OCI-M2 (cell line): ENCODE data around the gene SUCLG2.

Experiments
- DNase-seq: peaks from one replicate; lab custom pipeline; 2025; ENCODE audit not compliant: unreplicated experiment; lab: John Stamatoyannopoulos, UW

The SUCLG2 gene

GRCh38 chr3:67462187-67462586 lies 192.2 kb downstream of the SUCLG2 start:
- DNase-seq, result no peak

GRCh38 chr3:67461667-67462142 lies 192.7 kb downstream of the SUCLG2 start:
- DNase-seq, result no peak

- no peak for DNase-seq
Measured at GRCh38 chr3:67460841-67461510, 193.4 kb downstream of the SUCLG2 start.

GRCh38 chr3:67459796-67460195 lies 194.6 kb downstream of the SUCLG2 start:
- DNase-seq, result no peak

GRCh38 chr3:67458896-67459530 lies 195.4 kb downstream of the SUCLG2 start:
- no peak for DNase-seq

- DNase-seq, result no peak
Measured at GRCh38 chr3:67458408-67458807, 196.0 kb downstream of the SUCLG2 start.

GRCh38 chr3:67453628-67454027 lies 200.8 kb downstream of the SUCLG2 start:
- DNase-seq, result no peak

- no peak for DNase-seq
Measured at GRCh38 chr3:67450153-67450552, 204.3 kb downstream of the SUCLG2 start.

- DNase-seq, result no peak
Measured at GRCh38 chr3:67447393-67447792, 207.0 kb downstream of the SUCLG2 start.

- no peak for DNase-seq
Measured at GRCh38 chr3:67437789-67438188, 216.6 kb downstream of the SUCLG2 start.

- no peak for DNase-seq
Measured at GRCh38 chr3:67437090-67437489, 217.3 kb downstream of the SUCLG2 start.

GRCh38 chr3:67433109-67433508 lies 221.3 kb downstream of the SUCLG2 start:
- DNase-seq, result no peak

- no peak for DNase-seq
Measured at GRCh38 chr3:67431887-67432286, 222.5 kb downstream of the SUCLG2 start.

GRCh38 chr3:67423722-67424121 lies 230.7 kb downstream of the SUCLG2 start:
- no peak for DNase-seq

GRCh38 chr3:67421912-67422311 lies 232.5 kb downstream of the SUCLG2 start:
- DNase-seq, result no peak

GRCh38 chr3:67419779-67420178 lies 234.6 kb downstream of the SUCLG2 start:
- no peak for DNase-seq

GRCh38 chr3:67419218-67419529 lies 235.2 kb downstream of the SUCLG2 start:
- no peak for DNase-seq

- no peak for DNase-seq
Measured at GRCh38 chr3:67418426-67419217, 235.8 kb downstream of the SUCLG2 start.

- DNase-seq, result no peak
Measured at GRCh38 chr3:67416703-67417102, 237.7 kb downstream of the SUCLG2 start.

- DNase-seq, result no peak
Measured at GRCh38 chr3:67415511-67415910, 238.9 kb downstream of the SUCLG2 start.

- DNase-seq, result no peak
Measured at GRCh38 chr3:67414740-67415139, 239.7 kb downstream of the SUCLG2 start.

GRCh38 chr3:67405193-67405592 lies 249.2 kb downstream of the SUCLG2 start:
- DNase-seq, result no peak
